NCI-H82 (cell line): ENCODE data around the gene DENR.
"Not testable (repeated sequence)": the region's sequence is repeated elsewhere in the genome, so short reads cannot be mapped to it uniquely, and the experiment has no call there.

Experiments
- DNase-seq: peaks from one replicate; lab custom pipeline; 2025; lab: John Stamatoyannopoulos, UW

DENR gene

GRCh38 chr12:122740351-122740750 is 12.3 kb upstream of the DENR start:
- no peak for DNase-seq

- no peak for DNase-seq
These were observed 8.6 kb upstream of the DENR start for GRCh38 chr12:122743895-122744525.

GRCh38 chr12:122747224-122748135 is 5.1 kb upstream of the DENR start:
- no peak for DNase-seq

GRCh38 chr12:122749569-122750332 is 2.9 kb upstream of the DENR start:
- DNase-seq: peak; percentile 62

GRCh38 chr12:122750781-122751515 is 1.7 kb upstream of the DENR start:
- DNase-seq: peak; percentile 12

GRCh38 chr12:122753319-122753650 is 661 bp downstream of the DENR start:
- DNase-seq: no peak

- DNase-seq: no peak
These were observed 2.2 kb downstream of the DENR start for GRCh38 chr12:122754790-122755189.

GRCh38 chr12:122757568-122757967 is 4.9 kb downstream of the DENR start:
- DNase-seq: no peak

GRCh38 chr12:122785503-122785902 is 32.9 kb downstream of the DENR start:
- DNase-seq: no peak

GRCh38 chr12:122788387-122788786 is 35.8 kb downstream of the DENR start:
- DNase-seq: no peak

- DNase-seq: peak; percentile 86
These were observed 37.0 kb downstream of the DENR start for GRCh38 chr12:122789637-122790036.

- DNase-seq: no peak
These were observed 37.9 kb downstream of the DENR start for GRCh38 chr12:122790393-122791075.

GRCh38 chr12:122793685-122794106 is 41.1 kb downstream of the DENR start:
- DNase-seq: peak; percentile 76

- DNase-seq: no peak
These were observed 43.2 kb downstream of the DENR start for GRCh38 chr12:122795807-122796206.

- no peak for DNase-seq
These were observed 47.1 kb downstream of the DENR start for GRCh38 chr12:122799641-122800243.

GRCh38 chr12:122803937-122804336 is 51.3 kb downstream of the DENR start:
- DNase-seq: no peak

- not testable (repeated sequence) for DNase-seq
These were observed 52.3 kb downstream of the DENR start for GRCh38 chr12:122804957-122805356.

- peak; percentile 58 for DNase-seq
These were observed 55.0 kb downstream of the DENR start for GRCh38 chr12:122807651-122808050.

GRCh38 chr12:122811777-122812176 is 59.2 kb downstream of the DENR start:
- no peak for DNase-seq

- no peak for DNase-seq
These were observed 60.7 kb downstream of the DENR start for GRCh38 chr12:122813310-122813713.

- DNase-seq: peak; percentile 33
These were observed 66.7 kb downstream of the DENR start for GRCh38 chr12:122819209-122819785.
